GM12801 (cell line): ENCODE results near the gene CARD11.

Experiments
- TF ChIP-seq, protein P1 (sequence below): IDR thresholded peaks from one replicate; pipeline ENCODE4 v1.5.1; 2011; ENCODE audit warnings: control low read depth; ENCODE audit not compliant: insufficient read length; ENCODE audit errors: extremely low read depth

CARD11 gene

DNA sequence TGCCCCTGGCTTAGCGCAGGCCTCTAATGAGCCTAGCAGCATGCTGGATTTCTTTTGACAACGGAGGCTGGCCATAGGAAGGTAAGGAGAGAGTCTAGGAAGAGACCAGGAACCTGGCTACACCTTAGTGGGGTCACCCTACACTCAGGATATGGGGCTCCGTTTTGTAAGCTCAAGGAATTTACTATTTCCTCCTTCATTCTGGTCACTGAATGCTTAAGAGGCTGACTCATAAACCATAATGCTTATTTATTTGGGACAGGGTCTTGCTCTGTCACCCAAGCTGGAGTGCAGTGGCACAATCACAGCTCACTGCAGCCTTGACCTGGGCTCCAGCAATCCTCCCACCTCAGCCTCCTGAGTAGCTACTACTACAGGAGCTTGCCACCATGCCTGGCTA, 38.4 kb downstream of the CARD11 start:
- TF ChIP-seq, protein P1, sequence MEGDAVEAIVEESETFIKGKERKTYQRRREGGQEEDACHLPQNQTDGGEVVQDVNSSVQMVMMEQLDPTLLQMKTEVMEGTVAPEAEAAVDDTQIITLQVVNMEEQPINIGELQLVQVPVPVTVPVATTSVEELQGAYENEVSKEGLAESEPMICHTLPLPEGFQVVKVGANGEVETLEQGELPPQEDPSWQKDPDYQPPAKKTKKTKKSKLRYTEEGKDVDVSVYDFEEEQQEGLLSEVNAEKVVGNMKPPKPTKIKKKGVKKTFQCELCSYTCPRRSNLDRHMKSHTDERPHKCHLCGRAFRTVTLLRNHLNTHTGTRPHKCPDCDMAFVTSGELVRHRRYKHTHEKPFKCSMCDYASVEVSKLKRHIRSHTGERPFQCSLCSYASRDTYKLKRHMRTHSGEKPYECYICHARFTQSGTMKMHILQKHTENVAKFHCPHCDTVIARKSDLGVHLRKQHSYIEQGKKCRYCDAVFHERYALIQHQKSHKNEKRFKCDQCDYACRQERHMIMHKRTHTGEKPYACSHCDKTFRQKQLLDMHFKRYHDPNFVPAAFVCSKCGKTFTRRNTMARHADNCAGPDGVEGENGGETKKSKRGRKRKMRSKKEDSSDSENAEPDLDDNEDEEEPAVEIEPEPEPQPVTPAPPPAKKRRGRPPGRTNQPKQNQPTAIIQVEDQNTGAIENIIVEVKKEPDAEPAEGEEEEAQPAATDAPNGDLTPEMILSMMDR = no peak

DNA sequence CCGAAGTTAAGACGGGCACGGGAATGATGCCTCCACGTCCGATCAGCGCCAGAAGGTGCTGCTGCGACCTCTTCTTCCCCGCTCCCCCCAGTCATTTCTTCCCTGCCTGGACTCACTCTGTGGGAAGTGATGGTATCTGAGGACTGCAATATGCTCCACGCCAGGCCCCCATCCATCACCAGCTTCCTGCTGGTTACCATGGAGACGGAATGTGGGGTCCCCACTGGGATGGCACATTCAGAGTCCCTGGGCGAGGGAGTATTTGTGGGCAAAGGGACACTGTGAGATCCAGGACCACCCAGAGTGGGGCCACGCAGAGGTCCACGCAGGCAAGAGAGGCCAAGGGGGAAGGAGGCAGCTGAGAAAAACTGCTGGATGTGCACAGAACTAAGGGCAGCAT, 39.7 kb downstream of the CARD11 start:
- TF ChIP-seq, protein P1 = no peak

DNA sequence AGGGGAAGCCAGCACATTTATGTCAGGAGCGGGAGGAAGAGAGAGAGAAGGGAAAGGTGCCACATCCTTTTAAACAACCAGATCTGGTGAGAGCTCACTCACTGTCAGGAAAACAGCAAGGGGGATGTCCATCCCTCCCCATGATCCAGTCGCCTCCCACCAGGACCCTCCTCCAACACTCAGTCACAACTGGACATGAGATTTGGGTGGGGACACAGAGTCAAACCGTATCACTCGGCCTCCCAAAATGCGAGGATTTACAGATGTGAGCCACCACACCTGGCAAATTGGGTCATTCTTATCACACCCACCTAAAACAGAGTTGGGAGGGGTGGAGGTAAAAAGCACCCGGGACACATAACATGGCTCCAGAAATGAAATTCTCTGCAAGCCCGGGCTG, 41.0 kb downstream of the CARD11 start:
- TF ChIP-seq, protein P1 = no peak

DNA sequence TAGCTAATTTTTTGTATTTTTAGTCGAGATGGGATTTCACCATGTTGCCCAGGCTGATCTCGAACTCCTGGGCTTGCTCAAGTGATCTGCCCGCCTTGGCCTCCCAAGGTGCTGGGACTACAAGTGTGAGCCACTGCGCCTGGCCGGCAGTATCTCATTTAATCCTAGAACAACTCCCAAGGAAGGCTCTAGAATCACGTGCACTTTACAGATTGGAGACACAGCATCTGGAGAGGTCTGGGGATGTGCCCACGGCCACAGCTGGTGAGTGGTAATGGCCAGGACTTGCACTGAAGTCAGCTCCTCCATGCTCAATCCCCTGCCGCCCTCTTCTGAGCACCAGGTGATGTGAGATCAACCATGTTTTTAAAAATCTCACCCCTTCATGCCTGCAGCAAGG, 43.1 kb downstream of the CARD11 start:
- TF ChIP-seq, protein P1 = no peak

DNA sequence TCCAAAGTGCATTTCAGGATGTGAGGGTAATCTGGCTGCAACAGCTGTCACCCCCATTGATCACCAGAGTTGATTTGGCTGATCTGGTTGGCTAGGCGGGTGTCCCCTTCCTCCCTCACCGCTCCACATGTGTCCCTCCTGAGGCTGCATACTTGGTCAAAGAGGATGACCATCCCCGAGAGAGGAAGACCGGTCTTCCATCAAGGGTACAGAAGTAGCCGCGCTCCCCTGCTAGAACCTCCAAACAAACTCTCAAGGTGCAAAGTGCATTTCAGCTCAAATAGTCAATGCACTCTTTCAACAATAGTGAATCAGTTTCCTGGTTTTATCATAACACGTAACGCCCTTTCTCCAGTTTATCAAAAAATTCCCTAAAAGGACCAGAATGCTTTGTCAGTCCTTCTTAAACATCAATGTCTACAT, 44.6 kb downstream of the CARD11 start:
- TF ChIP-seq, protein P1 = no peak

DNA sequence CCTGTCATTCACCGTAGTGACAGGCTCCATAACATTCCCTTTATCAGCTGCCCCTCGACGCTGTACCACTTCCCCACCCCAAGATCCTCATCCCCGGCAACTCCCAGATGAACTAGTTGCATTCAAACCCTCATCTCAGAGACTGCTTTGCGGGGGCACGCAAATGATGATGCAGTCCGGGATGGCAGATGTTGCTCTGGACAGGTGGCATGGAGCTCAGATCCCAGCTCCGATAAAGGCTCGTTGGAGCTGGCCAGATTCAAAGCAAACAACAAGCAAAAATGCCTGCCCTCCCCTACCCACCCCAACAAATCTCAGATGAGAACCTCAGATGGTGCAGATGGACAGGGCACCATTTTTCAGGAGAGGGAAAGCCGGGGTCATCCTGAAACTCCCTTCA, 46.7 kb downstream of the CARD11 start:
- TF ChIP-seq, protein P1 = no peak

DNA sequence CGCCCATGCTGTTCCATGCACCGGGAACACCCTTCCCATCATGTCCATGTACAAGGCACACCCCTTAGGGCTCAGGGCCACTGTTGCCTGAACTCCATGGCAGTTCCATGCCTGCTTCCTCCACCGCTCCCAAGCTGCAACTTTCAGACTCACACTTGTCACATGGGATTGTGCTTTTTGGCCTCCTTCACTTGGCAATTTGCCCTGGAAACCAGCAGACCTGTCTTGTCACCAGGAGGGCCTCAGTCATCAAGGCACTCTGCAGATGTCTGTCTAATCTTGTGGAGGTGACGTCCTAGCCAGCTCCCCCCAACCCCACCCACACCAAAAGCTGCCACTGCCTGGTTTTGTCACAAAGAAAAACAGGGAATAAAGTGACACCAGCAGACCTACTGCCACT, 47.5 kb downstream of the CARD11 start:
- TF ChIP-seq, protein P1 = no peak

DNA sequence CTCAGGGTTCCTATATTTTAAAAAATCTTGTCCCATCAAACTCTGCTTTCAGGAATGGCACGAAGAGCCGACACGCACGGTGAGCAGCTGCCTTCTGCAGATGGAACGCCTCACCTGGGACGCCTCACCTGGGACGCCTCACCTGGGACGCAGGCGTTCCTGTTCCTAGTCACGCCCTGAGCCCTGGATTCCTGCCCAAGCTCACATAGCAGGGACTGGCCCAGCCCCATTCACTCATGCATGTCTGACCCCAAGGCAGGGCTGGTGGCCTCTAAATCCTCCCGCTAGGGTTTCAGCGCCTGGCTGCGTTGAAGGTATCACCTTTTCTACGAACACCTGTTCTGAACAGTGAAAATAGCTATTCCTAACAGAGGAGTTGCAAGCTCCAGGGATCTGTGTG, 49.8 kb downstream of the CARD11 start:
- TF ChIP-seq, protein P1 = no peak
